ENCODE measurements around the gene NTSR1.

DNA sequence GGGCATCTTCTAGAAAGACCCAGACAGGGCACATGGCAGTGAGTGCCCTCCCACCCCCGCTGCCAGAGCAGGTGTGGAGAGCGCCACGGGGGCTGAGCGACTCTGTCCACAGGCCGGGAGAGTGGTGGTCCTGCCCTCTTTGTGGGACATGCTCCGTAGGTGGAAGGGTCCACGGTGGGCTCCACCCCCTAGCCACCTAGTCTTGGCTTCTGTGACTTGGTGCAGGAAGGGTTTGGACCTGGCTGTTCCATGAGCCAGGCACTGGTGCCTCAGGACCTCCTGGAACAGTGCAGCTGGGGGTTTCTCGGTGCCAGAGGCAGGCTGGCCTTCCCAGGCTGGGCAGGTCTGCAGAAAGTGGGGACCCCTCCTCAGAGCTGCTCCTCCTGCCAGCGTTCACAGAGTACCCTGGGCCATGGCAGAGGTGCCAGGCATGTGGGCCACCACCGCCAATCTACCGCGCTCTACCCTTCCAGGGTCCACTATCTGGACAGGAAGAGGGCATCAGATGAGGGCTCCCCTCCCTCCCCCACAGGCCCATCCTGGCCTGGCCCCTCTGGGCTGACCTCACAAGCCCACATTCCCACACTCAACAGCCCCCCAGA is 43.4 kb upstream of the NTSR1 start:
- no peak for TF ChIP-seq POLR2A (IDR thresholded peaks at IDR 0.05)
- TF ChIP-seq, protein P1, sequence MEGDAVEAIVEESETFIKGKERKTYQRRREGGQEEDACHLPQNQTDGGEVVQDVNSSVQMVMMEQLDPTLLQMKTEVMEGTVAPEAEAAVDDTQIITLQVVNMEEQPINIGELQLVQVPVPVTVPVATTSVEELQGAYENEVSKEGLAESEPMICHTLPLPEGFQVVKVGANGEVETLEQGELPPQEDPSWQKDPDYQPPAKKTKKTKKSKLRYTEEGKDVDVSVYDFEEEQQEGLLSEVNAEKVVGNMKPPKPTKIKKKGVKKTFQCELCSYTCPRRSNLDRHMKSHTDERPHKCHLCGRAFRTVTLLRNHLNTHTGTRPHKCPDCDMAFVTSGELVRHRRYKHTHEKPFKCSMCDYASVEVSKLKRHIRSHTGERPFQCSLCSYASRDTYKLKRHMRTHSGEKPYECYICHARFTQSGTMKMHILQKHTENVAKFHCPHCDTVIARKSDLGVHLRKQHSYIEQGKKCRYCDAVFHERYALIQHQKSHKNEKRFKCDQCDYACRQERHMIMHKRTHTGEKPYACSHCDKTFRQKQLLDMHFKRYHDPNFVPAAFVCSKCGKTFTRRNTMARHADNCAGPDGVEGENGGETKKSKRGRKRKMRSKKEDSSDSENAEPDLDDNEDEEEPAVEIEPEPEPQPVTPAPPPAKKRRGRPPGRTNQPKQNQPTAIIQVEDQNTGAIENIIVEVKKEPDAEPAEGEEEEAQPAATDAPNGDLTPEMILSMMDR (IDR thresholded peaks at IDR 0.05 in 4 of 5, conservative IDR thresholded peaks at IDR 0.05 in 1 of 5), result no peak
